Measurements from ENCODE around the gene LCN10.

Gene LCN10

DNA sequence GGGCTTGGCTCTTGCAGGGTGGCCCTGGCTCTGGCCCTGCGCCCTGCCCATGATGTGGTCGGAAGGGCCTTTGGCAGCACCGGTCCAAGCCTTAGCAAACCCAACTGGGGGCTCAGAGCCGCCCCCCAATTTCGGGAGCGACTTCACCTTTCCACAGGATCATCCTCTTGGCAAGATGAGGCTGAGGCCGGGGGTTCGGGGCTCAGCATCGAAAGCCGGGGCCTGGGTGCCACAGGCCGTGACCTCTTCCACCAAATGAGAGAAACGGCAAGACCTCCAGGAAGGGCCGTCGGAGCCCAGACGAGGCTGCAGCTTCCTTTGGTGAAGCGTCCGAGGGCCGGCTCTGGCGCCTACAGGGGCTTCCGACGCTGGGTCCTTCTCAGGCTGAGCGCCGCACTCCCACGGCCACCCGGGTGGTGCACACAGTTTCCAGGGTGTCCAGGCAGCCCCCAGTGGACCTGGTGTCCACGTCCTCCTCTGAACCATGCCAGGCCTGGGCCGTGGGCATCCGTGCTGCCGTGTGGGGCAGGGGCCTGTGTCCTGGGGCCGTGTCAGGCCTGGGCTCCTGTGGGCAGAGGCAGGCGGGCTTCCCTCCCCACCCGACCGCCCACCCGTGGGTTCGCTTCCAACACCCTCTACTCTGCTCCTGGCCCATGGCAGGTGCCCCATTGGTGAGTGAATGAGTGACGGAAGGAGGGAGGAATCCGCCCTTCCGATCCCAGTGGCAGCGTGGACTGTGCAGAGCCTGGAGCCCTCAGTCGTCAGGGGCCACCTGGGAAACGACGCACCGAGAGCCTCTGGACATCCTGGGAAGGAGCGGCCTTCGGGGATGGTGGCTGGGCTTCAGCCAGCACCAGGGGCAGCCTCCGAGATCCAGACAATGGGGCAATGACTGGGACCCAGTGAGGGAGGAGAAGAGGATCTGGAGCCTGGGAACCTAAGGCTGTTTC lies 50.3 kb downstream of the LCN10 start:
- FAIRE-seq: no peak

DNA sequence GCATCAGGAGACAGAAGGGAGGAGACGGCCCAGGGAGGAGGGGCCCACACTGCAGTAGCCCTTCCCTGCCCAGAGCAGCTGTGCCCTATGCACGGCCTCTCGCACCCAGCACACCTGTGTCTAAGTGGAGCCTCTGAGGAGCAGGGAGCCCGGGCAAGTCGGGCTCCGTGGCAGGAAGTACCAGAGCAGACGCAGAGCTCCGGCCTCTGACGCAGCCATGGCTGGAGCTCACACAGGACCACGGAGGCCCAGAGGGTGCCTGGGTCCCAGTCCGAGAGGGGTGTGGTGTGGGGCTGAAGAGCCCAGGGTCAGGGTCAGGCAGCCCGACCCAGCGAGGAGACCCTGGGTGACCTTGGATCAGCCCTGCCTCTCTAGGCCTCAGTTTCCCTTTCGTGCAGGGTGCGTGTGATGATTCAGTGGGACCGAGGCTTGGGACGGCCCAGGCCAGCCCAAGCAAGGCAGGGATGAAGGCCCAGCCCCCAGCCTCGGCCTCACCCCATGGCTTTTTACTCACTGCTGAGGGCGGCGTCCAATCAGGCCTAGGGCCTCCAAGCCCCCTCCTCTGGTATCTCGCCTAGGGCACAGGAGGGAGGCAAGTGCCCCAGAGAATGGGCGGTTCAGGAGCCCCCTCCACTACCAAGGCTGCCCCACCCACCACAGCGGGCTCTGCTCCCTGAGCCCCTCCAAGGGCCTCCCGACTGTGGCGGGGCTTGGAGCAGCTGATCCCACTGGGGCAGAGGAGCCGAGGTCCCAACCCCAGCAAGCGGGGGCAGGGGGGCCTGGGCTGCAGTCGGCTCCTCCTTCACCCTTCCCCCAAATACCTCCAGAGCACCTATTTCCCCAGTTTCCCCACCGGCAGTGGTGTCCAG lies 51.2 kb downstream of the LCN10 start:
- no peak for FAIRE-seq
- DNase-seq (ENCODE audit: extremely low spot score, insufficient read length, low read depth): no peak

More for the DNA sequence above, 50.3 kb downstream of the LCN10 start:
- DNase-seq (ENCODE audit: extremely low spot score, insufficient read length, low read depth): no peak

DNA sequence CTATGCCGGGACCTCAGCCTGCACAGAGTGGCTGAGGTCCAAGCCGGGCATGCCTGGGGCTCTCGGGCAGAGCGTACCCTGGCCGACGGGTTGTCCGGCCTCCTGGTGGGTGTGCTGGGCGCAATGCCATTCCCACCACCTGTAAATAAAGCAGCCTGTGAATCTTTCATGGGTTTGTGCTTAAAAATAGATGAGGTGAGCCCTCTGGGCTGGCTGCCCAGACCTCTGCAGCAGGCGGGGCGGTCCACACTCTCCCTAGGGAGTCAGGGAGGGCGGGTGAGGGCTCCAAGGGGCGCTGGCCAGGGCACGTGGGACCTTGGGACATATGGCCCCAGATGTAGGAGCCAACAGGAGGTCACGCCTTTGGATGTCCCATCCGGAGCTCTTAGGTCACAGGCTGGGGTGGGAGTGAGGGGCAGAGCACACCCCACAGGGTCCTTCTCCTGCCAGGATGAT lies 51.9 kb downstream of the LCN10 start:
- FAIRE-seq: no peak
- DNase-seq (ENCODE audit: extremely low spot score, insufficient read length, low read depth): no peak

DNA sequence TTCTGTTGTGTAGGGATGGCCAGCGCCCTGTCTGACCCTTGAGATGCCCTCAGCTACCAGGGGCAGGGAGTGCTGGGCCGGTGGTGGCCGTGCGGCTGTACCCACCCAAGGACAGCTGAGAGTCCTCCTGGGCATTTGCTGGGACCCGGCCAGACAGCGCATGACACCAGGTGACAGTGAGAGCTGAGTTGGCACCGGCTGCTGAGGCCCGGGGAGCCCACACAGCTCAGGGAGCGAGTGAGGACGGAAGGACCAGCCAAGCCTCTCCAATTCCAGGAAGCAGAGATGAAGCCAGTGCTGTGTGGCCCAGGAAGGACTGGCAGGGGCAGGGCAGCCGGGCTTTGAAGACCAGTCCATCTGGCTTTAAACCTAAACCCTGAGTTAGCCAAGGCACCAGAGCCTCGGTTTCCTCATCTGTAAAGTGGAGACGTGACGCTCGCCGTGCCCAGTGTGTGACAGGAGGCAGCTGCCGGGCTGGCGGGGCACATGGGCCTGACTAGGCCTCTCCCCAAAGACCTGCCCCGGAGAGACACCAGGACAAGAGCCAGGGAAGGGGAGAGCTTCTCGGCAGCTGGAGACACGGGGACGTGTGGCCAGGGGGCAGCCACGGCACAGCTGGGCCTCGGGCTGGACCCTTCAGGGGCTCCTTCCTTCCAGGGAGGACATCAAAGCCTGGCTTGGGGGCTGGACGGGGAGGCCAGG lies 52.5 kb downstream of the LCN10 start:
- FAIRE-seq (no peak), DNase-seq (ENCODE audit: extremely low spot score, insufficient read length, low read depth) (no peak)

DNA sequence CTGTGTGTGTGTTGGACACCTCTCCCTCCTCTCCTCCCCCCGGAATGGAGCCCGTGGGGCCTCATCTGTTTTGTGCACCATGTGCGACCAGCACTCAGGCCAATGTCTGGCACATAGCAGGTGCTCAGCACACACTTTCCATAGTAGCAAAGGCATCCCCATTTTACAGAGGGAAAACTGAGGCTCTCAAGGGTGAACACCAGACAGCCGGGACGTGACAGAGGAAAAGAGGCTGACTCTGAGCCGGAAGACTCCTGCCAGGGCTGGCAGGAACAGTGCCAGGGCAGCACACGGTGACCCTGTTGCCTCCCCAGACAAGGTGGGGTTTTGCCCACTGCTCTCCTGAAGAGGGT lies 53.7 kb downstream of the LCN10 start:
- DNase-seq (ENCODE audit: extremely low spot score, insufficient read length, low read depth) (no peak), FAIRE-seq (no peak)

DNA sequence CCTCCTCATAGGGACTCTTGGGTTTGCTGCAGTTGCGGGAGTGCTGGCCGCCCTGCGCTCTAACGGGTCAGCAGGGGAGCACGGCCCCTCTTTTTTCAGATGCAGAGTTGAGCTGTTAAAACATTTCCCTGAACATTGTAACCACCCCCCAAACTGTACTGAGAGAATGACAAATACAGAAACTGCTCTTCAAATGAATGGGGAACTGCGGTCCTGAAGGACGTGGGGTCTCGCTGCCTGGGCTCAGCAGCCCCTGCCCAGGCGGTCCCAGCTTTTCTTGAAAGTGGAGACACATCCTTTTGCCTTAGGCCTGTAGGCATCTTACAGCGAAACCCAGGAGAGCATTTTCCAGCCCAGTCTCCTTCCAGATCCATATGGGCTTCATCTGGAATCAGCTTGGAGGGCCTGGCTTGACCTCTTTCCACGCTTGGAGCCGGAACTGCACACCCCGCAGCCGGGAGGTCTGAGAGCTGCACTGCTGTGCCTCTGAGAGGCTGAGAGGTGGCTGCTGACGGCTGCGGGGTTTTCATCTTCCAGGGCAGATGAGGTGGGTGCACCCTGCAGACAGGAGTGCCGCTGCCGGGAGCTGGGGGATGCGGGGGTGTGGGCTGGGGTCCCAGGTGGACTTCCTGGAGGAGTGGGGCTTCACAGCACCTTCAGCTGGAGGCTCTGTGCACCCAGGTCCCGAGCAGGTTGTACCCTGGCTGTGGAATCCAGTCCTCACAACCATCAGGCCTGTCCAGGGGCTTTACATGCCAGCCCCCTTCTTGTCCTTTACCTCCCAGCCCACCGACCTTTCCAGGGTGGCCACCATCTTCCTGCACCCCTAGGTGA lies 54.2 kb downstream of the LCN10 start:
- FAIRE-seq (peak; percentile 75), DNase-seq (ENCODE audit: extremely low spot score, insufficient read length, low read depth) (no peak)
